Bronchial epithelial cell (primary cell): ENCODE data around the gene SPATA21. TPM values are rescaled to one million over a fixed set of nuclear protein-coding genes. Genes with fewer than 3 reads are reported as not detected.
A peak's percentile ranks its signal among the peaks of the same experiment; 100 is the strongest.
"Not testable (repeated sequence)": the region's sequence is repeated elsewhere in the genome, so short reads cannot be mapped to it uniquely, and the experiment has no call there.

Experiments
- DNase-seq: peaks from one replicate; pipeline ENCODE4 v3.0.0-alpha.2; 2010; ENCODE audit warnings: low read depth
- FAIRE-seq: peaks from 2 replicates; lab custom pipeline; 2011; peaks lifted over from hg19 to GRCh38; lab: Jason Lieb, UNC
- H3K27me3 ChIP-seq: 2 replicates; pipeline ENCODE4 v1.5.1; 2011; ENCODE audit warnings: low read length; ENCODE audit not compliant: control insufficient read depth, insufficient read depth
- H3K36me3 ChIP-seq: 2 replicates; pipeline ENCODE4 v1.5.1; 2011; ENCODE audit warnings: low read length; ENCODE audit not compliant: control insufficient read depth, insufficient read depth
- H3K4me3 ChIP-seq: 2 replicates; pipeline ENCODE4 v1.5.1; 2011; ENCODE audit warnings: mild to moderate bottlenecking, low read depth, low read length, control low read depth
- CTCF ChIP-seq: IDR thresholded peaks from 2 replicates; pipeline ENCODE4 v1.5.1; 2011; ENCODE audit warnings: mild to moderate bottlenecking, moderate library complexity, low read length, control low read depth, inconsistent platforms; ENCODE audit not compliant: insufficient read depth, severe bottlenecking
- total RNA-seq: library from RNA; depleted of rRNA; stranded (reverse); fragments of >200 nt; gene quantifications from 2 replicates; pipeline ENCODE4 v1.2.1, GENCODE V29; 2014

The SPATA21 gene
- total RNA-seq, 1 donor from 2014 or later, result not detected

- Histone ChIP-seq H3K36me3 (peaks cover 3% of the 10 kb centered on the region), H3K27me3 (no peaks in the 10 kb centered on the region), H3K4me3 (no peak overlapping the region)
- DNase-seq (peak; percentile 57), FAIRE-seq (no peak)
- TF ChIP-seq CTCF, result no peak
These were observed 65.5 kb downstream of the SPATA21 start for GRCh38 chr1:16371725-16372124.

- Histone ChIP-seq H3K27me3 (no peaks in the 10 kb centered on the region), H3K36me3 (peaks cover 3% of the 10 kb centered on the region), H3K4me3 (no peak overlapping the region)
- FAIRE-seq (no peak), DNase-seq (no peak)
- TF ChIP-seq CTCF, result no peak
These were observed 67.4 kb downstream of the SPATA21 start for GRCh38 chr1:16369821-16370220.

GRCh38 chr1:16367968-16368890 lies 69.0 kb downstream of the SPATA21 start:
- peak overlapping the region; percentile 87 for H3K4me3 ChIP-seq
- FAIRE-seq (no peak), DNase-seq (peak; percentile 40)
- peaks cover 2% of the 10 kb centered on the region for H3K36me3 ChIP-seq
- no peak for TF ChIP-seq CTCF
- H3K27me3 ChIP-seq, result no peaks in the 10 kb centered on the region

GRCh38 chr1:16367258-16367967 lies 69.8 kb downstream of the SPATA21 start:
- Histone ChIP-seq H3K27me3 (no peaks in the 10 kb centered on the region), H3K36me3 (no peaks in the 10 kb centered on the region)
- peak; percentile 62 for DNase-seq

GRCh38 chr1:16366722-16367257 lies 70.4 kb downstream of the SPATA21 start, which contains the start of gene SZRD1:
Gene SZRD1 (plus strand): TSS chr1:16367242. CDS start chr1:16367258, 16 bp downstream.
- FAIRE-seq, result no peak
- no peak for TF ChIP-seq CTCF
- H3K4me3 ChIP-seq, result peak within 1 kb of the TSS; percentile 87

More at GRCh38 chr1:16367258-16367967, 69.8 kb downstream of the SPATA21 start:
- no peak for FAIRE-seq
- H3K4me3 ChIP-seq, result peak overlapping the region; percentile 87
- no peak for TF ChIP-seq CTCF

GRCh38 chr1:16365146-16365498 lies 72.1 kb downstream of the SPATA21 start:
- not testable (repeated sequence) for DNase-seq, FAIRE-seq, H3K4me3 ChIP-seq, H3K36me3 ChIP-seq, H3K27me3 ChIP-seq

More at GRCh38 chr1:16366722-16367257, 70.4 kb downstream of the SPATA21 start, which contains the start of gene SZRD1:
- DNase-seq, result peak; percentile 98
- H3K36me3 ChIP-seq, result no peaks in the 10 kb centered on the region
- no peaks in the 10 kb centered on the region for H3K27me3 ChIP-seq
